Activated CD4-positive, alpha-beta memory T cell treated with anti-CD3 and anti-CD28 coated beads, Interleukin-2, amount 10 ng/mL, durations not matched to agents 7 days and 5 days (primary cell): ENCODE measurements around the gene DOHH. TPM values are rescaled to one million over a fixed set of nuclear protein-coding genes. Genes with fewer than 3 reads are reported as not detected.

Experiments
- total RNA-seq, 2 experiments: library from RNA; stranded (reverse); gene quantifications; one replicate each; pipeline ENCODE4 v1.2.3, GENCODE V29; 2021

The DOHH gene
- total RNA-seq, 2 experiments from 2014 or later: 11.1 to 11.8 TPM

Other genes starting within 250 kb of the DOHH start
- 10 to 100 TPM; 12.6 to 13.1 TPM for gene NFIC, start 134.1 kb downstream of the DOHH start, total RNA-seq
- not detected for gene SMIM24, start 20.1 kb downstream of the DOHH start, total RNA-seq
- gene SMIM44, start 17.2 kb downstream of the DOHH start, total RNA-seq: not detected
- 10 to 100 TPM; 72.2 to 75.6 TPM for gene FZR1, start 5.6 kb upstream of the DOHH start, total RNA-seq
- gene TEKTIP1, start 38.5 kb upstream of the DOHH start, total RNA-seq: 1 to 10 TPM; 4.3 to 6.6 TPM
- gene MFSD12, start 56.9 kb upstream of the DOHH start, total RNA-seq: 10 to 100 TPM; 51.4 to 55.1 TPM
- 10 to 100 TPM; 52.9 to 53.4 TPM for gene HMG20B, start 72.3 kb upstream of the DOHH start, total RNA-seq
- under 1 TPM; 0.15 to 0.20 TPM for gene GIPC3, start 84.8 kb upstream of the DOHH start, total RNA-seq
- gene TBXA2R, start 106.2 kb upstream of the DOHH start, total RNA-seq: under 1 TPM; 0.20 to 0.23 TPM
- gene CACTIN, start 126.1 kb upstream of the DOHH start, total RNA-seq: 10 to 100 TPM; 20.5 to 21.6 TPM
- gene PIP5K1C, start 199.8 kb upstream of the DOHH start, total RNA-seq: 10 to 100 TPM; 18.3 to 19.6 TPM
- 1 to 10 TPM; 1.4 to 1.7 TPM for gene TJP3, start 207.7 kb upstream of the DOHH start, total RNA-seq